ENCODE measurements around the gene APOL3.
"Not testable (repeated sequence)": the region's sequence is repeated elsewhere in the genome, so short reads cannot be mapped to it uniquely, and the experiment has no call there.

The APOL3 gene

DNA sequence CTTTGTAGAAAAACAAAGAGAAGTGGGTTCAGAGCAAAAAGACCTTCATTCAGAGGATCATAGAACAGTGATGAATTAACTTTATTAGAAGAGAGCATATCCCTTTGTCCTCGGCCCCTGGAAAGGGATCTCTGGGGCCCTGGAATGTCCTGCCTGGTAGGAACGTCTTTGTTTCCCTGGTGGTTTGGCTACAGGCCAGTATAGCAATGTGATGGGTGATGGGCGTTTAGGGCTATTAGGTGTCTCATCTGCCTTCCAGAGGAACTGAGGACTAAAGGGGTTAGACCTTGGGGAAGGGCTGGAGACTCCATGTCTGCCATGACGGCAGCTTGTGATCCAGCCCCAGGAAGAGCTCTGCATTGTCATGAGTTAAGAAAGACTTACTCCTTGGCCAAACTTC lies 32.0 kb upstream of the APOL3 start:
- no peak for DNase-seq

- no peak for DNase-seq
These were observed 30.7 kb upstream of the APOL3 start for GRCh38 chr22:36191106-36191836.

DNA sequence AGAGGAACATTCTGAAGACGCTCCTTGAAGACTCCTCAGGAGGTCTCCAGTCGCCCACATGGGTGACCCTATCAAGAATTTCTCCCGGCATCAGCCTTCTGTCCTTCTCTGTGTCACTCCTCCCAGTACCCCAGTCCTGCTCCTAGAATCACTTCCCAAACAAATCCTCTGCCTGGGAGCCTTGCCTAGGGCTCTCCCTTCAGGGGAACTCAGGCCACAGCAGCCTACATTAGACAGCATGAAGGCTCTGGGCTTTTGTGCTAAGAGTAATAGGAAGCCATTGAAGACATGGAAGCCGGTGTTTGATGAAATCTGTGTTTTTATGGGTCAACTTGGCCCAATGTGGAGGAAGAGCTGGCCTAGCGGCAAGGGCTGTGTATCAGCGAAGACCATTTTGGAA lies 27.3 kb upstream of the APOL3 start:
- DNase-seq, result not testable (repeated sequence)

DNA sequence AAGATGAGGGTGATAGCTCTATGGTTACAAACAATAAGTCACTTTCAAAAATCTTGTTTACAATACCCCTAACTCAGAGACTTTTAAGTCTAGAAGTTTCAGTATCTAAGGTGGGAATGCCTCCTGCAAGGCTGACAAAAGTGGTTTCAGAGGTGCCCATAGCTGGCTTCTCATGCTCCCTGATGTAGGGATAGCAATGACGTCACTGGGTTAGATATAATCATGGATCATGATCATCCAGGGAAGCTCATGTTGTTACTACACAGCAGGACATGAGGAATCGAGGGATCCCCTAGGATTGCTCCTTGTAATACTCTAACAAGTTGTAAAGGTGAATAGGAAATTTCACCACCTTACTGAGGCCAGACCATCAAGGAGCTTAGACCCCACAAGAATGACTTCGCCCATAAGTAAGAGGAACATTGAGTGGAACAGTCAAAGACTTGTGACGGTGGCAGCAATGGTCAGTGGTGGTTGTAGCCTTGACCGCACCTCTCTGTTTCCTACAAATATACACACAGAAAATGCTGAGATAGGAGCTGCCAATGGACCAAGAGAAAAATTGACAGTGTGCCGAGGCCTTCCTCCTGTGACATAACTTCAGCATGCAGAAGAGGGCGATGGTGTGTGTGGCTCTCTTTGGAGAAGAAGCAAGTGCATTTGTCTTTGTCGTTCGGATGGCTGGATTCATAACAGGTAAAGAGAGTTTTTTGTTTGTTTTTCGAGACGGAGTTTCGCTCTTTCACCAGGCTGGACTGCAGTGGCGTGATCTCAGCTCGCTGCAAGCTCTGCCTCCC lies 25.5 kb upstream of the APOL3 start:
- no peak for DNase-seq

GRCh38 chr22:36184433-36185025 lies 24.0 kb upstream of the APOL3 start:
- no peak for DNase-seq

GRCh38 chr22:36183446-36183845 lies 22.9 kb upstream of the APOL3 start:
- DNase-seq, result no peak

GRCh38 chr22:36182857-36183256 lies 22.3 kb upstream of the APOL3 start:
- DNase-seq, result no peak

DNA sequence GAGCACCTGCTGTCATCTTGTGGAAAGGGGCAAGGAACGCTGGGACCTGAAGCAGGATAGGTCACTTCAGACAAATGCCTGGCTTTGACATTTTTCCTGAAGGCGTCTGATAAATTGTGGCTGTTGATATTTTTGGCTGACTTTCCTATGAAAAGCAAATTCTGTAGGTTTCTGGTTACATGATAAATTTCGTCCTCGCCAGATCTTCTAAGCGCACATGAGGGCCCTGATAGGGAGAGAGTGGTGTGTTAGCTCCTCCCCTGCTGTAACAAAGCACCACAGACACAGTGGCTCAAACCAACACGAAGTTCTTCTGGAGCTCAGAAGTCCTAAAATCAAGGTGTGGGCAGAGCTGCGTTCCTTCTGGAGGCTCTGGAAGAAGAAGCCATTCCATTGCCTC lies 21.5 kb upstream of the APOL3 start:
- DNase-seq, result no peak

DNA sequence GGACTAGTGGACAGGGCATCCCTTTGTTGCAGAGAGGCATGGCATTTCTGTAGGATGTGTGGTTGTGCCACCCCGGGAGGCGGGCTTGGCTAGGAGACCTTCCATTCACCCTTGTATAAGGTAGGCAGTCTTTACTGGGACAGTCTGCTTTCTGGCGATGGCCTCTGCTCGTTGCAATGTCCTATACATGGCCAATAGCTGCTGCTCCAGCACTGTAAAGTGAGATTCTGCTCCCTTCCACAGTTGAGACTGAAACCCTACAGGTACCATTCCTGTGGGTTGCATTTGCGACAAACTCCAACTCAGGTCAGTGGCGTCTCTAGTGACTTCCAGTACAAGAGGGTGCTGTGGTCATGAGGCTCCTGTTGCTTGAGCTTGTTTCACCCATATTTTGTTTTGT lies 20.4 kb upstream of the APOL3 start:
- no peak for DNase-seq

- peak; percentile 57 to 83 (median 77) for DNase-seq
These were observed 19.7 kb upstream of the APOL3 start for GRCh38 chr22:36180038-36180880.

GRCh38 chr22:36177160-36177559 lies 16.6 kb upstream of the APOL3 start:
- DNase-seq, result no peak

DNA sequence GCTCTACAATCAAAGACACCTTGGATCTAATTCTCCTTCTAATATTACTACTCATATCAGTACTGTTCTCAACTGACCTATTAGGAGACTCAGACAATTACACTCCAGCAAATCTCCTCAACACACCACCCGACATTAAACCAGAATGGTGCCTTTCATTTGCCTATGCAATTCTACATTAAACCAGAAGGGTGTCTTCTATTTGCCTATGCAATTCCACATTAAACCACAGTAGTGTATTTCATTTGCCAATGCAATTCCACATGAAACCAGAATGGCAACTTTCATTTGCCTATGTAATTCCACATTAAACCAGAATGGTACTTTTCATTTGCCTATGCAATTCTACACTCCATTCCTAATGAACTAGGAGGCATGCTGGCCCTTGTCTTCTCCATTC lies 15.3 kb upstream of the APOL3 start:
- DNase-seq, result no peak

- no peak for DNase-seq
These were observed 11.4 kb upstream of the APOL3 start for GRCh38 chr22:36171941-36172340.

- DNase-seq, result no peak
These were observed 6.1 kb upstream of the APOL3 start for GRCh38 chr22:36166518-36167220.

- DNase-seq, result no peak
These were observed 5.5 kb upstream of the APOL3 start for GRCh38 chr22:36166086-36166485.

DNA sequence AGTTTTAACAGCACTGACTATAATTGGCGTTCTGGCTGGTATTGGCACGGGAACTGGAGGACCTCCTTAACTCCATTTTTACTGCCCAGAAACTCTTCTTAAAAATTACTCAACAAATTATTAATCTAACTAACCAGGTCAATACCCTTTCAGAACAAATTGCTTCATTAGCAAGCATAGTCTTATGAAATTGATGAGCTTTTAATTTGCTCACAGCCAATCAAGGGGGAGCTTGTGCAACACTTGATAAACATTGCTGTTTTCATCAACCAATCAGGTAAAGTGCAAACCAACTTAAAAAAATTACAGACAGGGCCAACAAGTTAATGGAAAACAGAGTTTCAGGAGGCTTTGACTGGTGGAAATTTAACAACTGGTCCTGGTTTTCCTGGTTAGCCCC lies 4.6 kb upstream of the APOL3 start:
- DNase-seq, result no peak

DNA sequence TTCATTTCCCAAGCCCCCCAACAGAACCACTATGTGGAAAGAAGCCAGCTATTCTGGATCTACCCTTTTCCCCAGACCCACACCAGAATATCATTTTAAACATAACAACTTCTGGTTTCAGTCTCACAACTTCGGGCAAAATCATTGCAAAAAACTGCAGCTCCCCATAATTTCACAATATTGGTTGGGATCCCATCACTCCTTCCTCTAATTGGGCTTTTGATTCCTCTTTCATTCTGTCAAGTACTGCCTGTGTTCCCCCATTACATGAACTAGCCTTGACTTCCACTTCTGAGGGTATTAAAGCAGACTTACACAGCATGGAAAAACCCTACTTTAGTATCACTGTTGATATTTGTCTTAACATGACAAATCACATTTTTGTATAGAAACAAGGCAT lies 4.1 kb upstream of the APOL3 start:
- DNase-seq, result no peak

- DNase-seq, result no peak
These were observed 2.9 kb upstream of the APOL3 start for GRCh38 chr22:36163497-36163896.

GRCh38 chr22:36162127-36163034 lies 1.8 kb upstream of the APOL3 start:
- no peak for DNase-seq

DNA sequence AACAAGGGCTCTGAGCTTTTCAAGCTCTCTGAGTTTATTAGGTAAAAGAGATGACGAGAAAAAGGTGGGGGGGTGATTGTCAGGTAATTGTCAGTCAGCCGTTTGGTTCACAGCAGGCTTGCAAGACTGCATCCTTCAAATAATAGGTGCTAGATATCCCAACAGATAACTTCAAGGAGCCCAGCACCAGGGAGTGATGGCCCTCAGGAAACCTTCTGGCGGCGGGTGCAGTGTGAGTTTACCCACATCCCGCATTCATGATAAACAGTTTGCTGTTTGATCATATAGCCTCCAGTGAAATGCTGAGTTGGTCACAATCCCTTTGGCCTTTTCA lies 1.2 kb upstream of the APOL3 start:
- DNase-seq, result not testable (repeated sequence)

All from activated naive CD4-positive, alpha-beta T cell (primary cell).